BJ (cell line): ENCODE measurements around the gene ISCU. TPM values are rescaled to one million over a fixed set of nuclear protein-coding genes. Genes with fewer than 3 reads are reported as not detected.

Experiments
- CTCF ChIA-PET: fragments of 350-600 bp; formaldehyde crosslinking; extraction: SDS; loops from one replicate; lab custom pipeline; 2021; ENCODE audit warnings: antibody characterized with exemption, inconsistent platforms; lab: Yijun Ruan, JAX
- POLR2A ChIA-PET: fragments of 300-600 bp; sonication (Branson Sonifier 250); formaldehyde crosslinking; extraction: SDS; loops from one replicate; lab custom pipeline; 2021; ENCODE audit warnings: antibody characterized with exemption; lab: Charles Lee
- DNase-seq: peaks from one replicate; pipeline ENCODE4 v3.0.0-alpha.2; 2011; ENCODE audit warnings: low read depth
- H3K27me3 ChIP-seq: 2 replicates; pipeline ENCODE4 v1.6.0; 2011; ENCODE audit warnings: low read length; ENCODE audit not compliant: control insufficient read depth, insufficient read depth
- H3K36me3 ChIP-seq: 2 replicates; pipeline ENCODE4 v1.5.1; 2011; ENCODE audit warnings: low read length; ENCODE audit not compliant: control insufficient read depth, insufficient read depth
- H3K4me3 ChIP-seq: 2 replicates; pipeline ENCODE4 v1.5.1; 2011; ENCODE audit warnings: low read depth, mild to moderate bottlenecking, control low read depth, low read length
- polyA plus RNA-seq: library from polyadenylated mRNA; depleted of rRNA; stranded (reverse); fragments of >200 nt; gene quantifications from 2 replicates; pipeline ENCODE4 v1.2.3, GENCODE V29; 2011
- TF ChIP-seq, protein P1 (sequence below): IDR thresholded peaks from 2 replicates; pipeline ENCODE4 v1.5.1; 2011; ENCODE audit warnings: low read depth, mild to moderate bottlenecking, control low read depth, inconsistent platforms, low read length, moderate library complexity; ENCODE audit not compliant: insufficient read depth

Gene ISCU
- polyA plus RNA-seq, 1 experiment: 125 TPM

DNA sequence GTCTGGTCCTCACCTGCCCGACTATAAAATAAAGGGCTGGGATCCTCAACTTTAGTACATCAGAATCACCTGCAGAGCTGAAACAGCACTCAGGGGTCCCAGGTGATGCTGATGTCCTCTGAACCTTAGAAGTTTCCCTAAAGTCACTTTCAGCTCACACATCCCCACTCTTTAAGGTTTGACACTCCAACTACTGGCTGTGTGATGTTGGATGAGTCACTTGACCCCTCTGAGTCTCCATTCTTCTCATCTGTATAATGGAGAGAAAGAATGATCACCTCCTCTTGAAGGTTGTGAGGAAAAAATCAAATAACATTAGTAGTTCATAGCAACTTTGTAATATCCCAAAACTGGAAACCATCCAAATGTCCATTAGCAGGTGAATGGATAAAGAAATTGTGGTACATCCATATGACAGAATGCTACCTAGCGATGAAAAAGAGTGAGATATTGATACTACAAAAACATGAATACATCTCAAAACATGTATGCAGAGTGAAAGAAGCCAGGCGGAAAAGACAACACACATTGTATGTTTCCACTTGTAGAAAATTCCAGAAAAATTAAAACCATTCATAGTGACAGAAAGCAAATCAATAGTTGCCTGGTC is 22.2 kb downstream of the ISCU start:
- POLR2A ChIA-PET: no interaction called here

DNA sequence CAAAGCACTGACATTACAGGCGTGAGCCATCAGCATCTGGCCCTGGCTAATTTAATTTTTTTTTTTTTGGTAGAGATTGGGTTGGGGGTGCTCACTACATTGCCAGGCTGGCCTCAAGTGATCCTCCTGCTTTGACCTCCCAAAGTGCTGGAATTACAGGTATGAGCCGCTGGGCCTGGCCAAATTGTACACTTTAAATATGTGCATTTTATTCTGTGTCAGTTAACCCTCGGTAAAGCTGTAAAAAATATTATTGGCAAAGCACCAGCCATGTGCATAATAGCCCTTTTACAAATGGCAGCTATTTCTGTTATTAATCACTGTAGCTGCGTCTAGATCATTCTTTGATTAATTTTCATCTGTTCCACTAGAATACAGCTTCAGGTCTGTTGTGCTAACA is 23.5 kb downstream of the ISCU start:
- Histone ChIP-seq H3K27me3 (no peaks in the 10 kb centered on the region; the same call in 1 of the 2 replicates), H3K36me3 (no peaks in the 10 kb centered on the region), H3K4me3 (no peak overlapping the region)
- ChIA-PET CTCF (interaction anchor here (0.9 to 2.9 kb wide), 4 partner anchors 12 to 32 kb away, joined by 3 to 9 read pairs (median 5); partner anchors contain the start of gene TMEM119), POLR2A (no interaction called here)
- no peak for DNase-seq
- TF ChIP-seq, protein P1, sequence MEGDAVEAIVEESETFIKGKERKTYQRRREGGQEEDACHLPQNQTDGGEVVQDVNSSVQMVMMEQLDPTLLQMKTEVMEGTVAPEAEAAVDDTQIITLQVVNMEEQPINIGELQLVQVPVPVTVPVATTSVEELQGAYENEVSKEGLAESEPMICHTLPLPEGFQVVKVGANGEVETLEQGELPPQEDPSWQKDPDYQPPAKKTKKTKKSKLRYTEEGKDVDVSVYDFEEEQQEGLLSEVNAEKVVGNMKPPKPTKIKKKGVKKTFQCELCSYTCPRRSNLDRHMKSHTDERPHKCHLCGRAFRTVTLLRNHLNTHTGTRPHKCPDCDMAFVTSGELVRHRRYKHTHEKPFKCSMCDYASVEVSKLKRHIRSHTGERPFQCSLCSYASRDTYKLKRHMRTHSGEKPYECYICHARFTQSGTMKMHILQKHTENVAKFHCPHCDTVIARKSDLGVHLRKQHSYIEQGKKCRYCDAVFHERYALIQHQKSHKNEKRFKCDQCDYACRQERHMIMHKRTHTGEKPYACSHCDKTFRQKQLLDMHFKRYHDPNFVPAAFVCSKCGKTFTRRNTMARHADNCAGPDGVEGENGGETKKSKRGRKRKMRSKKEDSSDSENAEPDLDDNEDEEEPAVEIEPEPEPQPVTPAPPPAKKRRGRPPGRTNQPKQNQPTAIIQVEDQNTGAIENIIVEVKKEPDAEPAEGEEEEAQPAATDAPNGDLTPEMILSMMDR: no peak

More for the DNA sequence above, 22.2 kb downstream of the ISCU start:
- H3K27me3 ChIP-seq: no peaks in the 10 kb centered on the region; the same call in 1 of the 2 replicates
- DNase-seq: no peak
- TF ChIP-seq, protein P1: no peak
- H3K4me3 ChIP-seq: no peak overlapping the region
- no peaks in the 10 kb centered on the region for H3K36me3 ChIP-seq
- CTCF ChIA-PET: interaction anchor here (2.9 kb wide), 1 partner anchor 33 kb away, joined by 9 read pairs; no protein-coding TSS in a partner anchor

DNA sequence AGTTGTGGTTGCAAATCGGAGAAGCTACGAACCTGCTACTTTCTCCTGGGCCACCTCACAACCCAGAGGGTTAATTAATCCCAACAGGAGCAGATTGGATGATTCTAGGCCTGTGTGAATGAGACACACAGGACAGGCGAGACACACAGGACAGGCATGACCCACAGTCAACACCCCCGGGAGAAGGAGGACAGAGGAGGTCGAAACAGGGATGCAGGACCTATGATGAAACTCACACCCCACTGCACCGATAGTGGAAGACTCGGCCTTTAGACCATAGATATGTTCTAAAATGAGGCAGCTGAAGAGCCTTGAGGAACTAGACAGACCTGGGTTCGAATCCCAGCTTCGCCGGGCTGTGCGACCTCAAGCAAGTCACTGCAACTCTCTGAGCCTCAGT is 23.9 kb downstream of the ISCU start:
- ChIA-PET CTCF (interaction anchor here (0.9 to 2.9 kb wide), 4 partner anchors 12 to 31 kb away, joined by 3 to 9 read pairs (median 5); partner anchors contain the start of gene TMEM119), POLR2A (no interaction called here)
- no peak for DNase-seq
- Histone ChIP-seq H3K4me3 (no peak overlapping the region), H3K27me3 (no peaks in the 10 kb centered on the region; the same call in 1 of the 2 replicates), H3K36me3 (peaks cover 1% of the 10 kb centered on the region; the same call in 1 of the 2 replicates)
- TF ChIP-seq, protein P1: no peak

- CTCF ChIA-PET: interaction anchor here (1.4 kb wide), 1 partner anchor 18 kb away, joined by 4 read pairs; no protein-coding TSS in a partner anchor
- TF ChIP-seq, protein P1: no peak
- Histone ChIP-seq H3K27me3 (no peaks in the 10 kb centered on the region; the same call in 1 of the 2 replicates), H3K4me3 (no peak overlapping the region), H3K36me3 (peaks cover 4% of the 10 kb centered on the region; the same call in 1 of the 2 replicates)
- POLR2A ChIA-PET: no interaction called here
- DNase-seq: no peak
Measured at GRCh38 chr12:108587826-108588225, 25.4 kb downstream of the ISCU start.

- no peak overlapping the region for H3K4me3 ChIP-seq
- no peak for DNase-seq
- CTCF ChIA-PET: interaction anchor here (1.1 to 1.5 kb wide), 3 partner anchors 10 to 27 kb away, joined by 4 to 5 read pairs (median 4); no protein-coding TSS in a partner anchor
- POLR2A ChIA-PET: no interaction called here
- TF ChIP-seq, protein P1: no peak
- no peaks in the 10 kb centered on the region; the same call in 1 of the 2 replicates for H3K27me3 ChIP-seq
- peaks cover 4% of the 10 kb centered on the region; the same call in 1 of the 2 replicates for H3K36me3 ChIP-seq
Measured at GRCh38 chr12:108589028-108589839, 26.8 kb downstream of the ISCU start.
